HG03103 (cell line): ENCODE measurements around the gene CAPZA2.

Experiments
- ATAC-seq: cut with Tn5 transposase; IDR thresholded peaks from one replicate; pipeline ENCODE4 v1.9.1; 2021; ENCODE audit warnings: low read depth; ENCODE audit not compliant: unreplicated experiment

CAPZA2 gene

DNA sequence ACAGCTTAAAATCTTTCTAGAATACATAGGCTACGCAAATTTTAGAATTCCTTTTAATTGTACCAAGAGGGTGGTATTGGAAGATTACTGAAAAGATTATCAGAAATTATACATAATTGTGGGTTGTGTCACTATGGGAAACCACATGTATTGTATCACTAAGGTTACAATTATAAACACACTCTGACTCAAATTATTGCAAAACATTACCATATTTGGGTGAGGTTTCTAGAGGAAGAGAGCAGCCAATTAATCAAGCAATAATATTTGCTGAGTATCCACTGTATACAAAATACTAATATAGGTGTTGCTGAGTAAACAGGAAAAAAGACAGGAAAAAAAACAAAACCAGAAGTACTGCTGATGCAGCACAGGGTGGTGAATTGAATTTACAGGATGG is 3.1 kb upstream of the CAPZA2 start:
- no peak for ATAC-seq

DNA sequence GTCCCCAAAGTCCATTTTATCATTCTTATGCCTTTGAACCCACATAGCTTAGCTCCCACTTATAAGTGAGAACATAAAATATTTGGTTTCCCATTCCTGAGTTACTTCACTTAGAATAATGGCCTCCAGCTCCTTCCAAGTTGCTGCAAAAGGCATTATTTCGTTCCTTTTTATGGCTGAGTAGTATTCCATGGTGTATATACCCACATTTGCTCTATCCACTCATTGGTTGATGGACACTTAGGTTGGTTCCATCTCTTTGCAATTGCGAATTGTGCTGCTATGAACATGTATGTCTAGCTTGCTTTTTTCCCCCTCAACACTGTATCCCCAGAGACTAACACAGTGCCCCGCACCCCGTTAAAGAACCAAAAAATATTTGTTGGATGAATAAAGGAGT is 670 bp upstream of the CAPZA2 start:
- ATAC-seq: no peak

DNA sequence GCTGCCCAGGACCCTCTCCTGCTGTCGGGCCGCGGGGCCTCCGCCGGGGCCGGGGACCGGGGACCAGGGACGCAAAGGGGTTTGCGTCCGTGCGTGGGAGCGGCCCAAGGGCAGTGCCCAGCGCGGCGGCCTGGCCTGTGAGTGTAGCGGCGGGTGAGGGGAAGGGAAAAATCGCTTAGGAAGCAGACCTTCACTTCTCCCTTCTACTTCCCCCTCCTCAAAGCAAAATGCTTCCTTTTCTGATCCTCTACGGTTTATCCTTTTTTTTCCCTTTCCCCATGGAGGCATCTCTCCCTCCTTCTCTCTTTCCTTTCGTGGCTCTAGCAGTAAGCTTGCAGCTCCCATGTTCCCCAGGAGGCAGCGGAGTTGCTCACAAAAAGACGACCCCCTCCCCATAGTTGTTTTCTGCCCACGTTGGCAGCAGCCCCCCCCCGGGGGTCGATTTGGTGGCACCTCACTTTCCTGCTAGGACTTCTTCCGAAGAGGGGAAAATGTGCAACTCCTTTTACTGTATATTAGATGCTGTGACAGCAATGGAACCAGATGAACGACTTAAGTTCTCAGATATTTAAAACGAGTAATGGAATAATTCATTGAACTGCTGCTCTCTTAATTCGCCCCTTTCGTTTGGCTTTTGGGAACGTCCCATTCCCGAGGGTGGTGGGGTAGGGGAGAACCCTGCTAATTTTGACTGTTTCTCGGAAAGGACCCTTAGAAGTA is 724 bp downstream of the CAPZA2 start:
- no peak for ATAC-seq

DNA sequence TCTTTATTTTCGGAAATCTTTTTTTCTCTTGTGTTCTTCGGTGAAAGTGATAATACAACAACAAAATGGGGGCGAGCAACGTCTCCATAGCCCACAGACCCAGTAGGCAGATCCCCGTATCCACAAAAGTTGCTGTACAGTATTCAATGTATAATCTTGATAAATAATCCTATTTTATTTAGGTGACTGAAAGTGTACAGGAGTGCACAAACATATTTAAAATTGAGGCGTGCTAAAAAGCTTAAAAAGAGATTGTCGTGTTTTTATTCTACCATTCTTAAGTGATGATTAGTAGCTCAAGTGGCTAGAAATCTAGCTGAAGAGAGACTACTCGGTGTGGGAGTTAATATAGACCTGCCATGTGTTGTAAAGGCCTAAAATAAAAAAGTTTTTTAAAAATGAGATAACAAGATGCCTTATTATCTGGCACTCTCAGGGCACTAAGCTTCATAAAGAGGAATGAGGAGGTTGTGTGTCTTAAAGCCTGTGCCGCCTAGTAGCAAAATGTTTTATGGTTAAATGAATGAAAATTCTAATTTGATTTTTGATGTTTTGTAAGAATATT is 1.6 kb downstream of the CAPZA2 start:
- no peak for ATAC-seq

DNA sequence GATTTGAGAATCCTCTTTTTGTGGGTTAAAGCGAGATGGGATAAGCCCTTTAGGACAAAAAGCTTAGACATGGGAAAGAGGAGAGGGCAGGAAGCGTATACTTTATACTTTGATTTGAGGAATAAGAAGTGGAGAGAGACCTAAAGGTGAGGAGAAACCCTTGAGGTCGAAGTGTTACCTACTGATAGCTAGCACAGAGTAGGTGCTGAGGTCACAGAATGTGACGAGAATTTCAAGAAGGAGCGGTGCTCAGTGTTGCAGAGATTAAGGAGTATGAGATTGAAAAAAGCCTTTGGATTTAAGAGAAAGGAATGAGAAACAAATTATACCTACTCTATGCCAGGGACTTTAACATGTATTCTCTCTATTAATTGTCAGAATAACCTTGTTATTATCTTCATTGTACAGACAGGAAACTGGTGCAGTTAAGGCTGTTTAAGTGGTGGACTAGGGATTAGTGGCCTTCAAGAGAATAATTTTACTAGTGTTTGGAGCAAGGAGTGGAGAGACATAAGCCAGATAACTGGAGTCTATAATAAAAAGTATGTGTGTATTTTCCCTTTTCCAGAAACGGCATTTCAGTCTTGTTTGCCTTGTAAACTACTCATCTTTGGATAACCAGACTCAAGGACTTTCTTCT is 8.8 kb downstream of the CAPZA2 start:
- ATAC-seq: no peak

DNA sequence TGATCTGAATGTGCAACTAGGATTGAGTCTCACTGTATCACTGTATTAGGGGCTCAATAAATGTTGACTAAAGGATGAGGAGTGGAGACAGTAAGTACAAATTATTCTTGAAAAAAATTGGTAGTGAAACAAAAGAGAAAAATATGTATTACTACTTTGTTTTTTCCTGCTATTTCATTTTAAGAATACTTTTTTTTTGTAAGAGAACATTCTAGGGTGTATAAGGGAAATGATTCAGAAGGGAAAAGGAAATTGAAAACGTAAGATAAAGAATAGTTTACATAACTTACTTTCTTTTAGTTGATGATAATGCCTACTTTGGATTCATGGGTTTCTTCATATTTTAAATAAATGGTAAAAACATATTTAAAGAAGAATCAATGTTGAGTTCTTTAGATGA is 9.6 kb downstream of the CAPZA2 start:
- no peak for ATAC-seq

DNA sequence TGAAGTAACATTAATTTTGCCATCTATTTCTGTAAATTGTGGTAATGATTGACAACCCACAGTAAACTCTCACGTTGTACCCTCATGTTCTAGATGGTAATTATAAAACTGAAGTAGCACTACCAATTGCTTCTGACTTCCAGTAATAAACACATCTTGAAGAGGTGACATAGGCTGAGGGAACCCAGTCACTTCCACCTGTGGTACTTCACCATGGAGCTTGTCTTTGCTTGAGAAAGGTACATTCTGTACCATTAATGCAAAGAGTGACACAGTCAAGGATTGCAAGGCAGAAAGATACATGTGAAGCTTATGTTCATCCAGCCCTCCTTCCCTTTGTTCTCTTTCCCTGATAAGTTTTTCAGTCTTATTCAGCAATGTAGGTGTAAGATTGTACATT is 11.2 kb downstream of the CAPZA2 start:
- ATAC-seq: no peak

DNA sequence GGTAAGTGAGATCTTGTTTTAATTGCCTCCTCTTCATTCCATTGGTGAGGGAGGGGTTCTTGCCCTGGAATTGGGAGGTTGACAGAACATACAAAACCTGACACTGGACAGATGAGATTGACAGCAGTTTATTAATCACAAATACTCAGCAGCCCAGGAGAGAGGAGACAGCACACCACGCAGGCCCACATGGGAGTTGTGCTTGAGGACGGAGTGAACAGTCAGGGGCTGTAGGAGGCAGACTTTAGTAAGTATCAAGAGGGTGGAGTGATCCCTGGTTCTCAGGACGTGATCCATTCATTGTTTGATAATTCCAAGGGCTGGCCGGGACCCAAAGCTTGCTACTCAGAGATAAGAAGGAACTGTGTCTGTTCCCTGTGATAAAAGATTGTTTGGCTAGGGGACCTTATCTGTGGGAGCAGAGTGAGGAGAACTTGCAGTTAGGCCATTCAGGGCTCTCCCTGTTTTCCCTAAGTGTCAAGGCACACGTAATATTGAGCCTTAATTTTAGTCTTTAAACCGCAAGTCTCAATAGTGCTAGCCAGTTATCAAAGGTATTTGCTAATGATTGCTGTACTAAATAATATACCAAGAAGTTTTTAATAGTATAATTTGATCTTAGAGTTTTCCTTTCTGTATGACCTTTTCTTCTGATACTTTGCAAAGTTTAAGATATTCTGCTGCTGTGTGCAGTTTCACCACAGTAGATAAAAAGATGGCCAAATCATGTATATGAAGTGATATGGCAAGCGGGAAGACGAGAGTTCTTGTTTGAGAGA is 14.5 kb downstream of the CAPZA2 start:
- ATAC-seq: no peak

DNA sequence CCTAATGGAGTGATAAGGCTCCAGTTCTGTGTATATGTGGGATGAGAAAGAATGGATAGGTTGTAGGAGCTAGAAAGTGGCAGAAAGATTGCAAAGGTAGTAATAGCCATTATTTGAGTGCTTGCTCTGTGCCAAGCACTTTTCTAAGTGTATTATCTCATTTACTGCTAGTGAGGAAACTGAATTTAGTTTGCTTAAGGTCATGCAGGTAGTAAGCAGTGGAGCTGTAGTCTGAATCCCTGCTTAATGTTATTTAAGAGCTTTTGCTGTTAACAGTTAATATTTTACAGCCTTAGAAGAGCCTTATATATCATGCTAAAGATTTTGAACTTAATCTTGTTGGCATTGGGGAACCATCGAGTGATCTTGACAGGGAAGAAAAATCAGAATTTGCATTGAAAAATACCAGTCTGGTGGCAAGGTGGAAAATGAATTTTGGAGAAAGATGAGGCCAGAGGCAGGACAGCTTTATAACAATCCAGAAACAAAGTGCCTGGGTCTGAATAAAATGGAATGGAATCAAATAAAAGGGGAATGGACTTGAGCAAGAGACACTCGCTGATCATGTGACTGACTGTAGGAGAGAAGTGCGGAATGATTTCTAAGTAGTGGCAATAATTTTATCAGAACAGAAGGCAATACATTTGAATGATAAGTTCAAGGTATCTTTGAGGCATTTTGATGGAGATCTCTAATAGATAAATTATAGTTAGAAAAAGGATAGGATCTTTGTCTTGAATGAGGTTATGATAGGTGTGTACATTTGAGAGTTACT is 15.2 kb downstream of the CAPZA2 start:
- ATAC-seq: no peak

DNA sequence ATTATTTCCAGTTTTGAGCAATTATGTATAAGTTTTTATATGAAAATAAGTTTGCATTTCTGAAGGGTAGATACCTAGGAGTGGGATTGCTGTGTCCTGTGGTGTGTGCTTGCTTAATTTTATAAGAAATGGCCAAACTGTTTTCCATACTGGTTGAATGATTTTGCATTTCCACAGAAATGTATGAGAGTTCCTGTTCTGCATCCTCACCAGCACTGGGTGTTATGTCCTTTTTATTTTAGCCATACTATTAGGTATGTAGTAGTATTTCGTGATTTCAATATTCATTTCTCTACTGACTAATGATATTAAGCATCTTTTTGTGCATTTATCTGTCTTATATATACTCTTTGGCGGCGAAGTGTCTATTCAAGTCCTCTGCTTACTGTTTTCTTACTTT is 22.3 kb downstream of the CAPZA2 start:
- ATAC-seq: no peak

DNA sequence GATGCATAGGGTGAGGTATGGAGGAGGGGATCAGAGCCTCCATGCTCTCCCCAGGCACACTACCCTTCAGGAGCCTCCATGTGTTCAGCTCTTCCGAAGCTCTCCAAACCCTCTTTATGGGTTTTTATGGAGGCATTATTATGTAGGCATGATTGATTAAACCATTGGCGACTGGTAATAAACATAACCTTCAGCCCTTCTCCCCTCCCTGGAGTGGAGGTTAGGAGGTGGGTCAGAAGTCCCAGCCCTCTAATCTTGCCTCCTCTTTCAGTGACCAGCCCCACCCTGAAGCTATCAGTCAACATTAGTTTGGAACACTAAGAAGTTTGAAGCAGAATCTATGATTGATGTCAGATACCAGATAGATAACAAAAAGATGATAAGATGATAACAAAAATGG is 23.3 kb downstream of the CAPZA2 start:
- ATAC-seq: no peak

DNA sequence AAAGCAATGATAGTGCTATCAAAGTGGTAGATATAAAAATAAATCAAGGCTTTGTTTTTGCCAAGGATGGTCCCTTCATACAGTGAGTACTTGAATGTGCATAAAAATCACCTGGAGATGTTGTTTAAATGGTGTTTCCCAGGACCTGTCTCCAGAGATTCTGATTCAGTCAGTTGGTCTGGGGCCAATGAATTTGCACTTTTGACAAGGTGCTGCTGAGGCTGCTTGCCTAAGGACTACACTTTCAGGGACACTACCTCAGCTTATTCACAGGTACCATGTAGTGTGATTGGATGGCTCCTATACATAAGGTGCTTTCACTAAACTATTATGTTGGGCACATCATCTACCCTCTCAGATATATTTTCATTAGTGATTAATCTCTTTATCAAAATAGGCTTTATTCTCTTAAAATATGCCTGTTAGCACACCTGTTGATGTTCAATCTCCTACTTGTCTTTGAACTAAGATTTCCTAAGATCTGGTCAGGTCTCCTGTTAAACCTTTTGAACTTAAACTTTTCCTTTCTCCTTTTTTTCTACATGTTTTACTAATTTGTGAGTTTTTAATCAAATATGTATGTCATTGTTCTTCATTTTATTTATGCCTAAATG is 24.3 kb downstream of the CAPZA2 start:
- no peak for ATAC-seq

DNA sequence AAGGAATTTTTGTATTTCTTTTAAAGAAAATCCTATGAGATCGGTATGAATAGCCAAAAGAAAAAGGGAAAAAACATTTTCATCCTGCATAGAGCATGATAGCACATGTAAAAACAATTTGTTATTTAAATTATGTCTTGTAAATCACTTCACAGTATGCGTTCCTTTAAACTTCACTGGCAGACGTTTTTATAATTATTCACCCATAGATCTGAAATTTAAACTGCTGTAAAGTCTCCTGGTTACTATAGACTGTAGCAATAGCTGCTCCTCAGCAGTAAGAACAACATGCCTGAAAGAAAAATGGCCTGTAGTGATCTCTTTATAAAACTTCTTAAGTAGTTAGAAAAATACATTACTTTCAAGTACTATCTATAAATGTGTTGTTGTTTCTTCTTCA is 26.5 kb downstream of the CAPZA2 start:
- no peak for ATAC-seq

DNA sequence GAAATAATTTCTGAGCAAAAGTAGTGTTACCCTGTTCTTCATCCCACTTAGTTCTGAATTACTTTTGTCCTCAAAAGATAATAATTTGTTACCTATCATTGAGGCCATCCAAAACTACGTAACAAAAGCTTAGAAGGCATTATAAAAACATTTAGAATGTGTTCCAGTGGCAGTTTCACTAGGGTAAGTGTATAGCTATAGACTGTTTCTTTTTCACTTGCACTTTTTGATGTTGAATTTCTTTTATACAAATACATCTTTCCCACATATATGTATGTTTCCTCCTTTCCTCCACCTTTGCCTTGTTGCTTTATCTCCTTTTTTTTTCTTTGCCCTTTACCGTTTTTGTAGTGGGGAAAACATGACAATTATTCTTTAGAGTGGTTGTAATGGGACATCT is 33.5 kb downstream of the CAPZA2 start:
- ATAC-seq: no peak

DNA sequence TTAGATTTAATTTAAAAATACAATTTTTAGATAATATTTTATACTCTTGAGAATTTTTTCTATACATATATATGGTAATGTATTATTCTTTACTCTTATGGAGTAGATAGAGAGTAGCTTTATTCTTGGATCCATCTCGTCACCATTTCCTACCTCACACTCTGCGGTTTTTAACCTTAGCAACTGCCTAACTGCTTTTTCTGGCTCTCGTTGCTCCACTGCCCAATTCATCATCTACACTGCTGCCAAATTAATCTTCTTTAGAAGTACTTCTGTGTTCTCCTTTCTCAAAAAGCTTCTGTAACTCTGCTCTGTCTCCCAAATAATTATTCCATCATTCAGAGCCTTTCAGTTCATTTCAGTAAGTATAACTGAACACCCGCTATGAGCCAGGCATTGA is 35.3 kb downstream of the CAPZA2 start:
- no peak for ATAC-seq

DNA sequence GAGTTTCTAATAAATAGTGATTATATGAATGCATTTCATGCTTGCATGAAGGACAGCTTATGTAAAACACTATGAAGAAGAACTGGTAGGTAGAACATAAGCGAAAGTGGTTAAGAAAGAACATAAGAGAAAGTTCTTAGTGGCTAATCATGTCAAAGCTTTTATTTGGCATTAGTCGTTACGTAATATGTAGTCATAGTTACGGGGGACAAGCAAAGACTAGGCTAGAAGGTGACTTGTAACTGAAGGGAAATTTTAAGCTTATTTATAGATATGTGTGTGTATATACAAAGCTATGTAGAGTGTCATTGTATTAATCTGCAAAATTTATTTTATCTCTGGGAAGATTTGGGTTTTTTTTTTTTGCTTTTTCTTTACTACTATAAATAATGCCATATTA is 36.9 kb downstream of the CAPZA2 start:
- ATAC-seq: no peak

DNA sequence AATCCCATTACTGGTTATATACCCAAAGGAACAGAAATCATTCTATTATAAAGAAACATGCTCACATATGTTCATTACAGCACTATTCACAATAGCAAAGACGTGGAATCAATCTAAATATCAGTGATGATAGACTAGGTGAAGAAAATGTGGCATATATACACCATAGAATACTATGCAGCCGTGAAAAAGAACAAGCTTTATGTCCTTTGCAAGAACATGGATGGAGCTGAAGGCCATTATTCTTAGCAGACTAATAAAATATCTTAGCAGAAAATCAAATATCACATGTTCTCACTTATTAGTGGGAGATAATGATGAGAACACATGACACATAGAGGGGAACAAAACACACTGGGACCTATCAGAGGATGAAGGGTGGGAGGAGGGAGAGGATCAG is 38.8 kb downstream of the CAPZA2 start:
- no peak for ATAC-seq

DNA sequence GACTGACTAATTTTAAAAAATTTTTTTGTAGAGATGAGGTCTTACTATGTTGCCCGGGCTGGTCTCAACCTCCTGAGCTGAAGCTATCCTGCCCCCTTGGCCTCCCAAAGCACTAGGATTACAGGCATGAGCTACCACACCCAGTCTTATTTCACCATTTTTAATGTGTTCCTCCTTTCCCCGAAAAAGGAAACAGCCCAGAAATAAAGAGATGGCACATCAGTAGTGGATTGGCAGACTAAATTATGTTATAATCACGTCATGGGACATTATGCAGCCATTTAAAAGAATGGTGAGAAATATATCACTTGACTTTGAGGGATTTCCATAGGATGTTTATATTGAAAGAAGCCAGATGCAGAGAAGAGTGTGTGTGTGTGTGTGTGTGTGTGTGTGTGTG is 40.5 kb downstream of the CAPZA2 start:
- ATAC-seq: no peak

DNA sequence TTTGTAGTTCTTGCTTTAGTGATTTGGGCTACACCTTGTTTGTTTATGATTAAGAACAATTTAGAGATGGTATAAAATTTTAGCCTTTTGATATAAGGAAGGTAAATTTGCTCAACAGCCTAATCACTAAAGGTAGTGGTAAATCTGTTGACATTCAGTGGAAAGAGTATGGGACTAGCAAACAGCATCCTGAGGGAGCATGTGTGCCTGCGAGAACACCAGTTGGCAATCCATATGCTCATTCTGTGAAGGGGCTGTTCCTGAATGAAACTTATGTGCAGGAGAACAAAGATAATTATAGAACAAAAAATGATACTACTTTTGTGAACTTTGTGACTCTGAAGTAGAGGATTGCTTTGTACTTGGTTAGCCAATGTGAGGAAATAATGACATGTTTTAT is 44.0 kb downstream of the CAPZA2 start:
- ATAC-seq: no peak

DNA sequence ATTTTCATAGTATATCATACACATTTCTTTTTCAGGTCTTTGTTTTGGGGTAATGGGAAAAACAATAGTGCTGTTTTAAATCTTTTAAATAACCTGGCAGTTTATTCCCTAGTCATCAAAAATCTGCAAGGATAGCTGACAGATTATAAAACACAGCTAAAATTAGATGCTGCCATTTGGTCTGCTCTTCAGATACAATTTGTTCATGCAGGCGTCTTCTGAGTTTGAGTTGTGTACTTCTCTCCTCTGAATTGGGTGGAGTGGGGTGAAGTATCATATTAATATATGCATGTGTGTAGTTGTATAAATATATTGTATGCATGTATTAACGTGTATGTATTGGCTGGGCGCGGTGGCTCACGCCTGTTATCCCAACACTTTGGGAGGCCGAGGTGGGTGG is 48.0 kb downstream of the CAPZA2 start:
- ATAC-seq: no peak
